GM12892 (cell line): ENCODE measurements around the gene CNIH1.

ENCODE experiments used
- POLR2A ChIP-seq: IDR thresholded peaks from 2 replicates; pipeline ENCODE4 v1.6.1; 2011; ENCODE audit warnings: low read depth, low read length, control low read depth
- TAF1 ChIP-seq: IDR thresholded peaks from 2 replicates; pipeline ENCODE4 v1.6.1; 2011; ENCODE audit warnings: low read depth, mild to moderate bottlenecking, control low read depth, low read length, borderline replicate concordance

DNA sequence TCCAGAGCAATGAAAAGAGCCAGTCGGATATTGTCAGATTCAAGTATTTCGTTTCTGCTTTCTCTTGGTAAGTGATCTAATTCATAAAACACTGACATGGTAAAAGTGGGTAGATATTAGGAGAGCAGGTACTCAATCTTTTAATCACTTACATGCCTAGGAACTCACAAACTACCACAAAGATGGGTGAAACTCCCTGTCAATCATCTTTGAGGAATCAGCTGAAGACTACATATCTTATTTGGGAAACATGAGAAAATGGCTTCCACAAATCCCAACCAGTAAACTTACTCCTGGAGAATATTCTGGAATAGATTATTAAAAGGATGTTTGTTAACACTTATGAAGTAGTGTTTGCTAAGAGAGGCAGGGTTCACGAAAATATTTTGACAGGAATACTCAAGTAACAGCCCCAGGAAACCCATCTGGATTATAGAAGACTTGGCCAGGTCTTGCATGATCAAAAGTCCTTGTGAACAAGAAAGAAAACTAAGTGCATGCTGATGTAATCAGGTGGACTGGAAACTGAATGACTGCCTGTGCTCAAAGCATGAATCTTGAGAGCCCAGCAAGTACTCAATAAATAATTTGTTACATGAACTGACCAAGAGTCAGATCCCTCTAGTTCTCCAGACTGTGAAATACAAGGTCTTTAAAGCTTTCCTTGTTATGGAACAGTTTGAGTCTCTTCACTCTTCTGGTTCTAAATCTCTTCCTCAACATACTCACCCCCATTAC, 15.5 kb downstream of the CNIH1 start:
- 0 out of 2 replicates have a peak, but pooled peaks have one; percentile 20 for TF ChIP-seq POLR2A
- TF ChIP-seq TAF1 = no peak
